GM19395 (cell line): ENCODE results near the gene PRRC2B.
A peak's percentile ranks its signal among the peaks of the same experiment; 100 is the strongest.
"Not testable (repeated sequence)": the region's sequence is repeated elsewhere in the genome, so short reads cannot be mapped to it uniquely, and the experiment has no call there.

Experiments
- ATAC-seq: cut with Tn5 transposase; IDR thresholded peaks from one replicate; pipeline ENCODE4 v1.9.1; 2021; ENCODE audit warnings: mild to moderate bottlenecking, moderate library complexity; ENCODE audit not compliant: unreplicated experiment

Gene PRRC2B

DNA sequence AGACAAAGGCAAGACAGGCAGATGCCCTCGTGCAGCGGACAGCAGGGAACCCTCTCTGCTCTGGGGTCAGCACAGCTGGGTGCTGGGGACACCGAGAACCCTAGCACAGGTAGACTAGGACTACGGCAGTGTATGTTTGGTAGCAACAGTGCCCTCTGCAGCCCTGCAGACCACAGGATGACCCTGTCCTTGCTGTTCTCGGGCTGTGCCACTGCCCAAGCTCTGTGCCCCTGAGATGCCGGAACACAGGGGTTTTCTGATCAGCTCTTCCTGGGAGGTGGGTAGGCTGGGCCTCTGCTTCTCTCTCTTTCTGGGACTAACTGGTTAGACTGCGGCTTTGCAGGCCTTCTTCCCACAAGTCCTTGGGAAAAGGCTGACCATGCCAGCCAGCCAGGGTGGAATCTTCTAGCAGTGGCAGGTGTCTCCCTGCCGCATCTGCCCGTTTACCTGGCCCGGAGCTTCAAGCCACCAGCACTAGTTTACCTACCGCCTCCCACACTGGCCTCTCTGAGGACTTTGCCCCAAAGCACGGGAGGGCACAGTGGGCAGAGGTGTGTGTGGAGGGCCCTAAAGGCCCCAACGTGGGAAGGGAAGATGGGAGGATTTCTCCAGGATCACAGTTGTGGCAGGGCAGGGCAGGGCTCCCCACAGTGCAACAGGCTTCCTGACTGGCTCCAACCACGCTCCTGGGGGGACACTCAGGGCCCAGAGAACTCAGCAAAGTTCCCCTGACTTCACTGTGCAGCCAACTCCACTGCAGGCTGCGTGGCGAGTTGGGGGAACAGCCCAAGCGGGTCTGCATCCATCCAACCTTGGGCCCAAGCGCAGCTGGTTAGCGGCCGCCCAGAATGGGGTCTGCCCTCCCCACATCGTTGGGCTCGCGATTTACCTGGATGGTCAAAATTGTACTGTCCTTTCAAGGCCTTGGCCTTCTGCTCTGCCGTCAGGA lies 136.0 kb downstream of the PRRC2B start:
- ATAC-seq, result no peak

DNA sequence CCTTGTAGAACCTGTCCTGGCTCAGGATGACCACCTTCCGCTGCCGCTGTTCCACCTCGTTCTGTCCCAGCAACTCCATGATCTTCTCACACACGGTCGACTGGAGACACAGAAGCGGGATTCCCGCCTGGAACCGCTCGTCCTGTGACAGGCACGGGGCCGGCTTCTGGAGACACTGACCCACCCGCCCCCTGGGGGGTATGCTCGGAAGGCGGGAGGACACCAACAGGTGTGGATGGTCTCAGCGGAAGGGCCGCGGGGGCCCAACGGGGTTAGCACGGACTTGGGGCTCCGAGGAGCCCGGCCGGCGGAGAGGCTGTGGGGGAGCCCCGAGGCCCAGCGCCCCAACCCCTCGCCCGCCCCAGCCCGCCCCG lies 136.6 kb downstream of the PRRC2B start:
- peak; percentile 31 for ATAC-seq

DNA sequence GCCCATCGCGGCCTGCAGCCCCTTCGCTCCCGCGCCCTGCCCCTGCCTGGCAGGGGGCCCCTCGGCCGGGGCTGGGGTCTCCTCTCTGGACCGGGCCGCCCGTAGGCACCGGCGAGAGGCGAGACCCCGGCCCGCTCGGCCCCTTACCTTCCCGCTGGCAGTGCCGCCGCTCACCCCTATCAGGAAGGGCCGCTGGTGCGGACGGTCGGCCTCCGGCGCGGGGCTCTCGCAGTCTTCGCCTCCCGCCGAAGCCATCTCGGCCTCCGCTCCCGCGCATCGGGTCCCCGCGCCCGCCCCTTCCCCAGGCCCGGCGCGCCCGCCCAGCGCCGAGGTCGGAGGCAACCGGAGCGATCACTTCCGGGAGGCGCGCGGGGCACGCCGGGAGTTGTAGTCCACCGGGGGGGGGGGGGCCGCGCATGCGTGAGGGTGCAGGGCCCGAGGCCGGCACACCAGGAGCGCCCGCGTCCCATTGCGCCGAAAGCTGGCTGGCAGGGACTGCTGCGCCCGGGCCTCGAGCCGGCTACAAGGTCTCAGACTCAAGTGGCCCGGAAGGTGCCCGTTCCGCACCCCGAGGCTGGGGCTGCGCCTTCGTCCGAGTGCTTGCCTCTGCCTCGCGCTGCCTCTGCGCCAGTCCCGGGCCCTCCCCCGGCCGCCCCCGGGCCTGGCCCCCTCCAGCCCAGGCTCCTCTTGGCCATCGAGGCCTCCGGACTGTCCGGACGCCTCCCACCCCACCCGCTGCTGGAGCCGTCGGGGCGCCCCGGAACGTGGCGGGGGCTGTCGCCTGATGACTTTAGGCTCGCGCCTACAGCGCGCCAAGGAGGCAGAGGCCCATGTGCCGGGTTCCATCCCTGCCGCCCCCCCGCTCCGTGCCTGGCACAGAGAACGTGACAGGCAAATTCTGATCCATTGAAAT lies 137.3 kb downstream of the PRRC2B start, which contains the start of gene UCK1:
Gene UCK1, minus strand, starts transcription at position 344 of the 913 bp plus-strand sequence. Its CDS starts 89 bp downstream, at position 255.
- ATAC-seq, result peak; percentile 81

DNA sequence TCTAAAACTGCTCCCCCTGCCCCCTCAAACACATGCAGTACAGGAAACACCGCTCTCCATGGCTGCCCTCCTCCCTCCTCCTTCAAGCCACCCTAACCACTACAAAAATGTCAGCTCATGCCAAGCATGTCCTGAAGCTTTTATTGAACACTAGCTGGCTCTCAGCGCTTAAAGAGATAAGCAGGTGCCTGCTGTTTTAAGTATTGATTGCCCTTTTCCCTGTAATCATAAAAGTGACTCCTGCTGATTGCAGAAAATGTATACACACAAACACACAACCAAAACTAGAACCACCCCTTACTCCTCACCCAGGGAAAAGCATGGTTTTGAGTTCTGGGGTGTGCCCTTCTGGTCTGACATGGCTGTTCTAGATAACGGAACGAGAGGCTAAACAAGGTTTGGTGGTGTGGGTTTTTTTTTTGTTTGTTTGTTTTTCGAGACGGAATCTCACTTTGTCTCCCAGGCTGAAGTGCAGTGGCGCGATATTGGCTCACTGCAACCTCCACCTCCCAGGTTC lies 140.9 kb downstream of the PRRC2B start:
- no peak for ATAC-seq

DNA sequence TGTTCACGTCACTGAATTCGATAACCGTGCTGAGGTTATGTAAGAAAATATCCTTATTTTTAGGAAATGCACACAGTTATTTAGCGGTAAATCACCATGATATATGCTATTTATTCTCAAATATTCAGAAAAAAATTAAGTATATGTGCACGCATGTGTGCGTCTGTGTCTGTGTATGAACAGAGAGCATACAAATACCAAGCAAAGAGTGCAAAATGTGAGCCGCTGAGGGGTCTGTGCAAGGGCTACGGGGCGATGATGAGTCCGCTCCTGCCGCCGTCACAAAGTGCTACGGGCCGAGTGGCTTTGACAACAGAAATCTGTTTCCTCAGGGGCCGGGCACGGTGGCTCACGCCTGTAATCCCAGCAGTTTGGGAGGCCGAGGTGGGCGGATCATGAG lies 144.1 kb downstream of the PRRC2B start:
- no peak for ATAC-seq

DNA sequence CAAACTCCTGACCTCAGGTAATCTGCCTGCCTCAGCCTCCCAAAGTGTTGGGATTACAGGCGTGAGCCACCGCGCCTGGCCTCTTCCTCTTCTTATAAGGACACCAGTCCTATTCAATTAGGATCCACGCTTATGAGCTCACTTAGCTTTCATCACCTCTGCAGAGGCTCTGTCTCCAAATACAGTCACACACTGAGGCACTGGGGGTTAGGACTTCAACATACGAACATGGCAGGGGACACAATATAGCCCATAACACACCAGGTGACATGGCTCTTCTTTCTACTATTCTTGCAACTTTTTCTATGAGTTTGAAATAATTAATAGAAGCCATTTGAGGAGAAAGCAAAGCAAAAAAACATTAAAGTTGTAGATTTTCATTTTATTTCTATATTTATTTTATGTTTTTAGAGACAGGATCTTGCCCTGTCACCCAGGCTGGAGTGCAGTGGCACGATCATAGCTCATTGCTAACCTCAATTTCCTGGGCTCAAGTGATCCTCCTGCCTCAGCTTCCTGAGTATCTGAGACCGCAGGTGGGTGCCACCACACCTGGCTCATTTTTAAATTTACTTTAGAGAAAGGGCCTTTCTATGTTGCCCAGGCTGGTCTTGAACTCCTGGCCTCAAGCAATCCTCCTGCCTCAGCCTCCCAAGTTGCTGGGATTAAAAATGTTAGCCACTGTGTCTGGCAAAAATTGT lies 145.5 kb downstream of the PRRC2B start:
- ATAC-seq, result no peak

DNA sequence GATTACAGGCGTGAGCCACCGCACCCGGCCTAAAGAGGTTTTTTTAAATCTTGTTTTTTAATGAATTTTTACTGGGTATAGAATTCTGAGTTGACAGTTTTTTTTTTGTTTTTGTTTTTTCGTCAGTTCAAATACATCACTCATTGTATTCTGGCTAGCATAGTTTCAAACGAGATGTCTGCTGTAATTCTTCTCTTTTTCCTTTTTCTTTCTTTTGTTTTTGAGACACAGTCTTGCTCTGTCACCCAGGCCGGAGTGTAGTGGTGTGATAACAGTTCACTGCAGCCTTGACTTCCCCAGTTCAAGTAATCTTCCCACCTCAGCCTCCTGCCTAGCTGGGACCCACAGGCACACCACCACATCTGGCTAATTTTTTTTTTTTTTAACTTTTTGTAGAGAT lies 149.3 kb downstream of the PRRC2B start:
- no peak for ATAC-seq

DNA sequence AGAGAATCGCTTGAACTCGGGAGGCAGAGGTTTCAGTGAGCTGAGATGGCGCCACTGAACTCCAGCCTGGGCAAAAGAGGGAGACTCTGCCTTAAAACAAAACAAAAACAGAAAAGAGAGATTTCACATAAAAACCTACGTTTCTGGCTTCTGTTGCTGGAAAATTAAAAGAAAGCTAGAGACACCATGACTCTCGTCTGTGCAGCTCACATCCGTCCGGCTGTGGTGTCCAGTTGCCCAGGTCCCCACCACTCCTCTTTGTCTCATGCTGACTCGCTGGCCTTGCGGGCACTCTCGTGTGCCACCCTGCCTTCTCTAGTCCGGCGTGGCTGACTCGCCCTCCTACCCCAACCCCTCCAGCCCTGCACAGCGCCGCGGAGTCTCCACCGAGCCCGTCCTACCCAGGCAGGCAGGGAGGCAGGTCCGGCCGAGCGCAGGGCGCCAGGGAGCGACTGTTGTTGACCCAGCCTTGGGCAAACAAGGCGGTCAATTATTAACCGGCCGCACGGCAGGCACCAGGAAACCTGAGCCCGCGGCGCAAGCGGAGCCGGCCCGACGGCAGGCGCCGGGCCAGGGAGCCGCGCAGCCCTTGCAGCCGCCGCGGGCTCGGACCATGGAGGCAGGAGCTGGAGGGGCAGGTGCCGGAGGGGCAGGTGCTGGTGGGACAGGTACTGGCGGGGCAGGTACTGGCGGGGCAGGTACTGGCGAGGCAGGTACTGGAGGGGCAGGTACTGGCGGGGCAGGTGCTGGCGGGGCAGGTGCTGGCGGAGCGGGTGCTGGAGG lies 151.3 kb downstream of the PRRC2B start, which contains the start of gene PRRT1B:
Gene PRRT1B, plus strand, starts transcription at position 521 of the 783 bp plus-strand sequence. Its CDS starts 93 bp downstream, at position 614.
- no peak for ATAC-seq

DNA sequence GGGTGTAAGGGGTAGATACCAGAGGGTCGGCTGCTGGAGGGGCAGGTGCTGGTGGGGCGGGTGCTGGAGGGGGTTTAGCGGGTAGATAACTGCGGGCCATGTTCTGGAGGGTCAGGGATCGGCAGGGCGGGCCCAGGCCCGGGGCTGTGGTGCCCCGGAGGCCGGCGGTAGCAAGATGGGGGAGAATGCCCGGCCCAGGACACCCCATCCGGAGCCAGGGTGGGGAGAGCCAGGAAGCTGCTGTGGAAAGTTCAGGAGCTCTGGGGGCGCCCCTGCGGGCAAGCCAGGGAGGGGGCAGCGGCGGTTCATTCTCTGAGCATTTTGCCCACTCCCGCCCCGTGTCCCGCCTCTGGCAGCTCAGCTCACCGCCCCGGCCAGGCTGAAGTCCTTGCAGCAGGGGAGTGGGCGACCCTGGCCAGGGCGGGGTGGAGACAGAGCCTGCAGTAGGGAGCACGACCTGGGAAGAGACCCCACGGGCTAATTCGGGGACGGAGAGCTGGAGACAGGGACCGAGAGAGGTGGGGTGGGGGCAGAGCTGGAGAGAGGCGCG lies 152.0 kb downstream of the PRRC2B start:
- ATAC-seq, result no peak

DNA sequence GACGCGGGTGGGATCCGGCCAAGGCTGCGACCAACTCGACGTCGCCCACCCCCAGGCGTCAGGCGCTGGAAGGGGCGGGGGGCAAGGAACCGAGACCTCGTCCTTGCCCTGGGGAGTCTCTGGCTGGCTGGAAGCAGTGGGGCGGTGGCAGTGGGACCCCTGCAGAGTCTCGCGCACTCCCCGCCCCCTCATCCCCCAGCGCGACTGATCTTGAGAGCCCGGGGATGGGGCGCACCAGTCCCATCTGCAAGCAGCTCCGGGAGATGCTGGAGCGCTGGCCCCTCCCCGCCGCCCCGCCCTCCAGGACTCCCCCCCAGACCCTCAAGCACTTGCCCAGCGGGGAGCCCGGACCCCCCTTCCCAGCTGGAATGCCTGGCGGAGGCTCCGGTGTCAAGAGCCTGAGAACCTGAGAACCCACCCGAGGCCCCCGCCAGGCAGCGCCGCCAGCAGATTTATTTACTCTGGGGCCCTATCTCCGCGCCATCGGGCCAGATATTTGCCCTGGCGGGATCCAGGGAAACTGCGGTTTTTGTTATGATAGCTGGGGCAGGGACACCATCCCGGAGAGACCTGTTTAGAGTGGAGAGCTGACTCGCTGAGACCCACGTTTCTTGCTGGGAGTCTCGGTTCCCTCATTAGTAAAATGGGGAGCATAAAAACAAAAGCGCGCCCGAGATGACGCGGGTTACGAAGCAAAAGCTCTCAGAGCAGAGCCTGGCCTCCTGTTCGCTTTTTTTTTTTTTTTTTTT lies 152.6 kb downstream of the PRRC2B start:
- ATAC-seq, result no peak

DNA sequence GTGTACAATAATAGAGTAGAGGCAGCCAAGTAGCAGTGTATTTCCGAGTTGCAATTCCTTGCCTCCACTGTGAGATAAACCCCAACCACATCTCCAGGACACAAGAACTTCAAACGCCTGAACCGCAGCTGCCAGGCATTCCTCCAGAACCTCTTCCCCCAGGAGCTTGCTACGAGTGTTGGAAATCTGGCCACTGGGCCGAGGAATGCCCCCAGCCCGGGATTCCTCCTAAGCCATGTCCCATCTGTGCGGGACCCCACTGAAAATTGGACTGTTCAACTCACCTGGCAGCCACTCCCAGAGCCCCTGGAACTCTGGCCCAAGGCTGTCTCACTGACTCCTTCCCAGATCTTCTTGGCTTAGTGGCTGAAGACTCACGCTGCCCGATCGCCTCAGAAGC lies 155.3 kb downstream of the PRRC2B start:
- not testable (repeated sequence) for ATAC-seq
